ENCODE measurements around the gene LBX2.

- TF ChIP-seq, protein P1, sequence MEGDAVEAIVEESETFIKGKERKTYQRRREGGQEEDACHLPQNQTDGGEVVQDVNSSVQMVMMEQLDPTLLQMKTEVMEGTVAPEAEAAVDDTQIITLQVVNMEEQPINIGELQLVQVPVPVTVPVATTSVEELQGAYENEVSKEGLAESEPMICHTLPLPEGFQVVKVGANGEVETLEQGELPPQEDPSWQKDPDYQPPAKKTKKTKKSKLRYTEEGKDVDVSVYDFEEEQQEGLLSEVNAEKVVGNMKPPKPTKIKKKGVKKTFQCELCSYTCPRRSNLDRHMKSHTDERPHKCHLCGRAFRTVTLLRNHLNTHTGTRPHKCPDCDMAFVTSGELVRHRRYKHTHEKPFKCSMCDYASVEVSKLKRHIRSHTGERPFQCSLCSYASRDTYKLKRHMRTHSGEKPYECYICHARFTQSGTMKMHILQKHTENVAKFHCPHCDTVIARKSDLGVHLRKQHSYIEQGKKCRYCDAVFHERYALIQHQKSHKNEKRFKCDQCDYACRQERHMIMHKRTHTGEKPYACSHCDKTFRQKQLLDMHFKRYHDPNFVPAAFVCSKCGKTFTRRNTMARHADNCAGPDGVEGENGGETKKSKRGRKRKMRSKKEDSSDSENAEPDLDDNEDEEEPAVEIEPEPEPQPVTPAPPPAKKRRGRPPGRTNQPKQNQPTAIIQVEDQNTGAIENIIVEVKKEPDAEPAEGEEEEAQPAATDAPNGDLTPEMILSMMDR (IDR thresholded peaks at IDR 0.05): no peak
- no peak for TF ChIP-seq POLR2AphosphoS5 (IDR thresholded peaks at IDR 0.05)
Measured at GRCh38 chr2:74526649-74527230, 27.3 kb upstream of the LBX2 start.

All from esophagus muscularis mucosa (tissue), 3 donors.